ENCODE data around the gene SPCS3.
A peak's percentile ranks its signal among the peaks of the same experiment; 100 is the strongest.
"Not testable (repeated sequence)": the region's sequence is repeated elsewhere in the genome, so short reads cannot be mapped to it uniquely, and the experiment has no call there.

SPCS3 gene

DNA sequence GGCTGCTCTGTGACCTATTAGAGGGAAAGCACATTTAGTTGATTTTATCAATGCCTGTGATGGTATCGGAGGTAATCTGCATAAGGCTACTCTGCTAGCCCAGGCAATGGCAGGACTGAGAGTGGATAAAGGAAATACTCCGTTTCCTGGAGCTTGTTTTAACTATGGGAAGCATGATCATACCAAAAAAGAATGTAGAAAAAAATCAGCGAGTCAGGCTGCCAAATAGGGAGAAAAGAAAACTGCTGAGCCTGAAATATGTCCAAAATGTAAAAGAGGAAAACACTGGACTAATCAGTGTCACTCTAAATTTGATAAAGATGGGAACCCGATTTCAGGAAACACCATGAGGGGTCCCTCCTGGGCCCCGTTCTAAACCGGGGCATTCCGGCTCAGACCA lies 25.6 kb downstream of the SPCS3 start:
- DNase-seq (ENCODE audit: low read depth, low spot score) = not testable (repeated sequence)

DNA sequence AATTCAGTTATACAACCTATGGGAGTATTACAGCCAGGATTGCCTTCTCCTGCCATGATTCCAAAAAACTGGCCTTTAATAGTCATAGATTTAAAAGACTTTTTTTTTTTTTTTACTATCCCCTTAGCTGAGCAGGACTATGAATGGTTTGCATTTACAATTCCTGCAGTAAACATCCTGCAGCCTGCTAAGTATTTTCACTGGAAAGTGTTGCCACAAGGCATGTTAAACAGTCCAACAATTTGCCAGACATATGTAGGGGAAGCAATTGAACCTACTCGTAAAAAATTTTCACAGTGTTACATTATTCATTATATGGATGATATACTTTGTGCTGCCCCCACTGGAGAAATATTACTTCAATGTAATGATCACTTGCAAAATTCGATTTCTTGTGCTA lies 27.1 kb downstream of the SPCS3 start:
- not testable (repeated sequence) for DNase-seq (ENCODE audit: low read depth, low spot score)

DNA sequence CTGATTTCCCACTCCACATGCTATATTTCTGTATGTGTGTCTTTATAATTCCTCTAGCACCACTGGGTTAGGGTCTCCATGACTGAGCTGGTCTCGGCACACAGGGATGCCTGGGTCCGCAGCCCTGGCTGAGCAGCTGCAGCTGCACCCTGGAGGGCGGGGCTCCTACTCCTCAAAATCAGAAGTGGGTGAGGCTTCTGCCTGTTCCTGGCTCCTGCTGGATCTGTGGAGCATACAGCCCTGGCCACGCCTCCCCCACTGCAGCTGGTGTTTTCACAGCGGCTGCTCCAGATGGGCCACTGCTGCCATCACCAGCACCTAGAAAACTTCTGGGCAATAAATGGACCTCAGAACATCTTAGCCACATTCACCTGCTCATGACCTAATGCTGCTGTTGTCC lies 30.9 kb downstream of the SPCS3 start:
- no peak for DNase-seq (ENCODE audit: low read depth, low spot score)

DNA sequence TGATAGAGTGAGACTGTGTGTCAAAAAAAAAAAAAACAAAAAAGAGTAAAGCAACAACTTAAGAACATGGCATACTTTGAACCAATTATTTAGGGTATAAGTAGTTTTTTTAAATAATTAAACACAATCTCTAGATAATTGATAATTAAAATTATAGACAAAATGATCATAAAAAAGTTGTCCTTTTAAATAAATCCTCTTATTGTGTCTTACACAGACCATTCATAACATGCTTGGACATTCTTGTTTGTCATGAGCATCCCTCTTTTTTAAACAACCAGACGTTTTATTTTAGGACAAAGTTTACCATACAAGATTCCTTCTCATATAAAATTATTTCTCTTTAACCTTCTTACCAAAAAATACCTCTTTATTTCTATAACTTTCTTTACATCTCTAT lies 35.1 kb downstream of the SPCS3 start:
- no peak for DNase-seq (ENCODE audit: low read depth, low spot score)

DNA sequence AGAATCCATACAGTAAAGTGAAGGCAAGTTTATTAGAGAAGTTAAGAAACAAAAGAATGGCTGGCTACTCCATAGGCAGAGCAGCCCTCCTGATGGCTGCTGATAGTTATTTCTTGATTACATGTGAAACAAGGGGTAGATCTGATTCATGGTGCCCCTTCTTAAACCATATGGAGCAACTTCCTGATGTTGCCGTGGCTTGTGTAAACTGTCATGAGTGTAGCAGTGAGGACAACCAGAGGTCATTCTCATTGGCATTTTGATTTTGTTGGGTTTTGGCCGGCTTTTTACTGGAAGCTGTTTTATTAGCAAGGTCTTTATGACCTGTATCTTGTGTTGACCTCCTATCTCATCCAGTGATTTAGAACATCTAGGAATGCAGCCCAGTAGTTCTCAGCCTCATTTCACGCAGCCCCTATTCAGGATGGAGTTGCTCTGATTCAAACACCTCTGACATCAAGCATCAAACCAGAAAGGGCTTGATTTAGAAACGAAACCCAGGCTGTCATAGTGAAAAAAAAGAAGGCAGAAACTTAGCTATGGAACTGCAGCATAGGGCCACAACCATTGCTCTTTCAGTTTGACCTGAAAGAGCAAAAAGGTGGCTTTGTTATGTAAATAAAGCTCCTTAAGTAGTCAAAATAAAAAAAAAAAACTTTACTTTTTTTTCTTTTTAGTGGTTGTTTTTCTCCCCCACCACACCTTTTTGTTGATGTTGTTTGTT lies 37.8 kb downstream of the SPCS3 start:
- peak; percentile 12 for DNase-seq (ENCODE audit: low read depth, low spot score)

DNA sequence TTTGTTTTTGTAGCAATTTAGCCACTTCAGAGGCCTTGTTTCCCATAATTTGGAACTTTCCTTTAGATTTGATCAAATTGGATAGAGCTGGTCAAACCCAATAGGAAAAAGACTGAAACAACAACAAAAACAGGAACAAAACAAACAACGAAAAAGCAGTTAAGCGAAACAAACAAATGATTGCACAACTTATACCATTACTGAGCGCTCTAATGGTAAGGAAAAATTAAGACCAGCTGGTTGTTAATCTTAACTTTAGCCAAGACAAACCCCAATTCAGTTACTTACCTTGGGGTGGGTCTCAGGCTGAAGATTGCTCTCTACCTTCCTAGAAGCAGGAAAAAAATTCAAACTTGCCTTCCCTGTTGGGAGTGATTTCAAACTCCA lies 38.3 kb downstream of the SPCS3 start:
- DNase-seq (ENCODE audit: low read depth, low spot score) = no peak

DNA sequence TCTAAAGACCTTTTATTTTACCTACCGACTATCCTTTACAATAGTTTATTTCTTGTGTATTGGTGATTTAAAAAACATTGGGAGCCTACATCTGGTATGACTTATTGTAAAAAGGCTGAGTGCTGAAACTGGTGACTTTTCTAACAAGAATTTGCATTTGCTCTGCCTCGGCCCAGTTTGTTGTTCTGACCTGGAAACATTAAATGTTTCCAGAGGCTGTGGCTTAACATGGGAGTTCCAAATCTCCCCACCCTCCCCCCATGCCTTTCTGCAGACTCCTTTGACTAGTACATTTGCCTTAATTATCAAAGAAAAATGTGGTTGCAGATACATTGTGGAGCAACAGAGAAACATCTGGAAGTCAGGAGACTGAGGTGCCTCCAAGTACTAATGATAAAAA lies 39.8 kb downstream of the SPCS3 start:
- no peak for DNase-seq (ENCODE audit: low read depth, low spot score)

DNA sequence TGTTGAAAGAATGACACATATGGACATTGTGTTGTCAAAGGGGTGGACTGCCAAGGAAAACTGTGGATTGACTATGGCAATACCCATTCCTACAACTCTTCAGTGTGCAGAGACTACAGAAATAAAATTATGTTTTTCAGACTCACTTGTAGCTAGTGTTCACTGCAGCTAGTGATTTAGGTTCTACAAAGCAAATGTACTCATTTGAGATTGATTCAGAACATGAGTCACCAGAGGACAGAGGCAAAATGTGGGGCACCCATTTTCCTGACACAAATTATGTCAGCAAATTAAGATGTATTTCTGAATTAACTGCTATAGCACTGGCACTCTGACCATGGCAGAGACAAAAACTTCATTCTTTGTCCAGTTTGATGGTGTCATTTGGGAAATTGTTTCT lies 40.7 kb downstream of the SPCS3 start:
- DNase-seq (ENCODE audit: low read depth, low spot score) = no peak

DNA sequence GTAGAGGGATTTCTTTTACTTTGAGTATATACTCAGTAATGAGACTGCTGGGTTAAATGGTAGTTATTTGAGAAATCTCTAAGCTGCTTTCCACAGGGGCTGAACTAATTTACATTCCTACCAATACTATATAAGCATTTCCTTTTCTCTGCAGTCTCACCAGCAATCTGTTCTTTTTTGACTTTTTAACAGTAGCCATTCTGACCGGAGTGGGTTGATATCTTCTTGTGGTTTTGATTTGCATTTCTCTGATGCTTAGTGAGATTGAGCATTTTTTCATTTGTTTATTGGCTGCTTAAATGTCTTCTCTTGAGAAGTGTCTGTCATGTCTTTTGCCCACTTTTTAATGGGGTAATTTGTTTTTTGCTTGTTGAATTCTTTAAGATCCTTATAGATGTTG lies 43.3 kb downstream of the SPCS3 start:
- no peak for DNase-seq (ENCODE audit: low read depth, low spot score)

DNA sequence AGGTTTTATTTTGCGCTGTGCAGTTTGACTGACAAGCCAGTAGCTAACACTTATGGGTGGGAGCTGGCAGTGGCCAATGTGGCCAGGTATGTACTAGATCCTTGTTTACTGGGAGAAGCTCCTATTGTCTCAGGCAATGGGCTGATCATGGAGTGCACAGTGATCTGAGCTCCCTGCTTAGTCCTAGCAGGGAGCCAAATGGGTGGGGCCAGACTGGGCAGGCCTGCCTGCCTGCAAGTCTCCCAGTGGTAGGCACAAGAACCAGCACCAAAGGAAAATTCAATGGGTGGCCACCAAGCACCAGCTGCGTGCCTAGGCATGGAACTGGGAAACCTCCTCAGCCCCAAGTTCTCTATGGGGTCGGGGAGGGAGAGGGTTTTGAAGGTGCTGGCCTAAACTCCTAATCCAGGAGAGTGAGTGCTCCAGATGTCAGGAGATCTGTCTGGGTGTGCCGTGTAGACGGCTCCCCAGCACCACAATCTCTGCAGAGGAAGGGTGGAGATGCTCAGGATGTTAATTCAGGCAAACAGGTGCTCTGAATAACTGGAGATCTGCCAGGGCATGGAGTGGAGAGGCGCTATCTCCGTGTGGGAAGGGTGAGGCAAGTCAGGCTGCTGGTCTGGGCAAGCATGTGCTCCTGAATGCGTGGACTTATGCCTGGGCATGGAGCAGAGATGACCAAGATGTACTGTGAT lies 48.2 kb downstream of the SPCS3 start:
- DNase-seq (ENCODE audit: low read depth, low spot score) = no peak

DNA sequence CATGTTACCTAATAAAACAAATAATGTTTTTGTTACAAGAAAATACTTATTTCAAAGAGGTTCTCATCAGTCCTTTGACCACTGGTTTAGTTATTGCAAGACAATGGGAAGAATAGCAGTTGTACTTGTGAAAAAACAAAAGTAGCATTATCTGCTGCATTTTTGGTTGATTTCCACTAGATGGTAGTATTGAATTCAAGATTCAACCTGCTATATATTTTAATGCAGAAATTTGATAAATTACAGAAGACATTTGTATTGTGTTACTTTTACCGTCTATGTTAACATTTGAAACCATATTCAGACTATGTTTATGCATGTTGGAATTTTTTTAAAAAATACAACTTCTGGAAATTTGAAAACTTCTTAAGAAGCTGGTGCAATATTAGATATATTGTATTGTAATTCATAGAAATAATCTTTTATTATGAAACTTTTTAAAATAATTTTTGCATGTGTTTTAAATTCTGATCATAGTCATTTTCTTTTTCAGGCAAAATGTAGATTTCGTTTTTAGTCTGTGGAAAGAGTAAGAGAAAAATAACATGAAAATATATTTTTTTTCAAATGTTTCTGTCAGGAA lies 56.4 kb downstream of the SPCS3 start:
- no peak for DNase-seq (ENCODE audit: low read depth, low spot score)

DNA sequence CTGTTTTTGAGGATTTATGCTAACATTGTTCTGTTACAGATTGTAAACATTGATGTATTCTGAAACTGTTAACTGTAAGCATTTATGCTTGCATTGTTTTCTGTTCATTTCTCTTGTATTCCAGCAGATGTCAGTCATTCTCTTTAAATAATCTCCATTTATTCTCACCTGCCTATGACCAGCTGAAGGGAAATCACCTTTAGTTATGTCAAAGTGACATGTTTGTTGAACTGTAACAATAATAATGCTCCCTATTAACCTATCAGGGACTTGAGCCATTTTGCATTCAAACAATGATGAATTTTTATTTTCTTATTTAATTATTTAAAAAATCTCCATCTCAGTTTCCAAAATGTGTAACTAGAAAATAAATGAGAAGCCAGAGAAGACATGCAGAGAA lies 58.0 kb downstream of the SPCS3 start:
- no peak for DNase-seq (ENCODE audit: low read depth, low spot score)

DNA sequence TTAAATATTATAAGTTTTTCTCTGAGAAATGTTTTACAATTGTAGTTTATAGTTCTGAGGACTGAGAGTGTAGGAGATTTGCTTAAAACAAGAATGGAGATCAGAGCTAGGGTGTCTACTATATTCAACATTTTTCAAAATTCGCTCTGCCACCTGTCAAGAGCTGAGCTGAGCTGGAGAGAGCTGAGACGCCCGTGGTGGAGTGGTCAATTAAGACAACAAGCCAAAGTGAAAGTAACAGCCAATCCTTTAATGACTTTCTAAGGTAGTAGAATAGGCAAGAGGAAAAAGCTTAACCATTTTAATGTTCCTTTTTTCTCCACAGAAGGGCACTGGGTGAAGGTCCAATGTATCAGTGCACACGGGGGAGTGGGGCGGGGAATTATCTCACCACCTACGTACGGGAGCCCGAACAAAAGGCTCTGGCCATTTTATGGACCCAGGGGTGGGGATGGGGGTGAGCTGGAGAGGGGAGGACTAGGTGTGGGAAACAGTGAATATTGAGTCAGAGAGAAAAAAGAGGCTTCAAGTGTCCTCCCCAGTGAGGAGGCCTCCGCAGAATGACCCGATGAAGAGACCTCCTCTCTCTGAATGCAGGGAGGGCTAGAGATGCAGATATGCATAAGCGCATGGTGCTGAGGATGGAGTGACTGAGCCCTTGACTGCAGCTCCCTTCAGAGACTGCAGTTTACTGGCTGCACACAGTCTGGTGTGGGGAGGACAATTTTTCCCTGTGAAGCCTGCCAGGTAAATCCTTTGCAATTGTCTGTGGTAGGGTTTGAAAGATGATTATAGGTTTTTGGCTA lies 60.8 kb downstream of the SPCS3 start:
- no peak for DNase-seq (ENCODE audit: low read depth, low spot score)

Measured in iPS DF 19.7 (cell line).